ENCODE data around the gene SELE.

Gene SELE

DNA sequence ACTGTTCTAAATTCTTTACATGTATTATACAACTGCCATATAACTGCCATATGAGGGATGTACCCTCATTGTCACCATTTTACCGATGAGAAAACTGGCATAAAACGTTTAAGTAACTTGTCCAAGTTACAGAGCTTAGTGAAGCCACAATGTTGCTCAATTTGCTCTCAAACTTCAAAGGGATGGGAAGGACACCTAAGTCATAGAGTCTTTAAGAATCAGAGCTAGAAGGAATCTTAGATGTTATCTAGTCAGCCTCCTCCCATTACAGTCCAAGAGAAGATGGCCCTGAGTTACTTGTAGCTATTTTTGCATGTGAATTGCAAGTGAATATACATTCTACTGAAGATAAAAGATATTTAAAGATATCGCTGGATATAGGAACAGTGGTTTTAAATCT lies 54.2 kb downstream of the SELE start:
- Histone ChIP-seq H3K36me3 (ENCODE audit: control insufficient read depth, insufficient read depth, low read length) (no peaks in the 10 kb centered on the region), H3K4me3 (ENCODE audit: low read depth, low read length) (no peak overlapping the region), H3K4me1 (ENCODE audit: control insufficient read depth, insufficient read depth, low read length) (no peaks in the 10 kb centered on the region), H3K27me3 (ENCODE audit: control insufficient read depth, insufficient read depth, low read length) (peaks cover 39% of the 10 kb centered on the region), H3K9me3 (ENCODE audit: control insufficient read depth, insufficient read depth, low read length) (no peaks in the 10 kb centered on the region), H3K9ac (ENCODE audit: low read depth, low read length) (no peak overlapping the region)

GRCh38 chr1:169676001-169676400 lies 57.9 kb downstream of the SELE start:
- no peaks in the 10 kb centered on the region for H3K36me3 ChIP-seq (ENCODE audit: control insufficient read depth, insufficient read depth, low read length)
- H3K4me1 ChIP-seq (ENCODE audit: control insufficient read depth, insufficient read depth, low read length), result no peaks in the 10 kb centered on the region
- no peak overlapping the region for H3K4me3 ChIP-seq (ENCODE audit: low read depth, low read length)
- H3K9me3 ChIP-seq (ENCODE audit: control insufficient read depth, insufficient read depth, low read length), result no peaks in the 10 kb centered on the region
- H3K9ac ChIP-seq (ENCODE audit: low read depth, low read length), result no peak overlapping the region
- peaks cover 20% of the 10 kb centered on the region for H3K27me3 ChIP-seq (ENCODE audit: control insufficient read depth, insufficient read depth, low read length)

Data from iPS-15b (cell line).